Medulla oblongata (tissue), 1 donor: ENCODE results near the gene GYPA.
A peak's percentile ranks its signal among the peaks of the same experiment; 100 is the strongest.
"Not testable (repeated sequence)": the region's sequence is repeated elsewhere in the genome, so short reads cannot be mapped to it uniquely, and the experiment has no call there.

Experiments
- DNase-seq: peaks from one replicate; pipeline ENCODE4 v3.0.0-alpha.2; 2015; ENCODE audit errors: extremely low spot score

GYPA gene

DNA sequence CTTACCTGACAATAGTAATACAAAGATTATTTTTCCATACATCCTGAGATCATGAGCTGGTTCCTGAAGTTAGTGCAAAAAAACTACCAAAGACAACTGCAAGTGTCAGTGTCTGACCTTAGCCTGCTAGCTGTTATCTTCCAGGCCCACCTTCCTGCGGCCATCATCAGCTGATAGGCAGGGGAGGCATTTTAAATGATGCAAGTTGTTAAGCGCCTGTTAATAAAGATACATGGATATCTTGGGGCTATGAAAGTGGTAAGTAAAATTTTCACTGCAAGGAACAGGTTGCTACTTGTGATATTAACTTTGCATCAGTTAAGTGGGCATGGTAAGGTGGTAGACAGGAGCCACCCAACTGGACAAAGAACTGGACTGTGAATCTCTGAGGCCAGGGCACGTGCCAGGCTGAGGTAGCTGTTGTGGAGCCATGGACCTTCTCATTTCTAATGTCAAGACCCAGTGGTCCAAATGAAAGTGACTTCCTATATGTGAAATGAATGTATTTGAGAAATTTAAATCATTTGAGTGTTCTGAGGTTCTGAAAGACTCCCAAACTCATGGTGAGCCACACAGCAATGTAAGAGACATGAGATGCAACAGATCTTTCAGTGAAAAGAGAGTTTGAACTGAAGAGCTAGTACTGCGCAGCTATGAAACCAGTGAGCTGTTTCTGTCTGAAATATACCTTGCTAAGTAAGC lies at the start of gene GYPA:
GYPA (minus strand) TSS at position 125 of the 702 bp plus-strand sequence; CDS start at position 42, 83 bp downstream.
- DNase-seq, result not testable (repeated sequence)

DNA sequence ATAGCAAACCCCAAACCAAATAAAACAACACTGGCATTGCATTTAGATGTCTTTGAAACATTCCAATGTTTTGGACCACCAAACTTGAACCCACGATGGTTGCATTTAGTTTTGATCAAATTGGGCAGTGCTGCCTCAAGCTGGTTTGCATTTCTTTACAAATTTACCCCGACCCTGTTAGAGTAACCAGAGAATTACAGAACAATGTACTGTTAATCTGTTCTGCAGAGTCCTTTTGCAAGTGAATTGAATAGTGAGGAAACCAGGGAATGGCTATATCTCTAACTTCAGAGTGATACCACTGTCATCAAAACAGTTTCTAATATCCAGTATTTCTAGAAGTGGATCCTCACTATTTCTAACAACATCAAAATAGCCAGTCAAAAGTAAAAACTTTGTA lies 49.5 kb upstream of the GYPA start:
- no peak for DNase-seq

DNA sequence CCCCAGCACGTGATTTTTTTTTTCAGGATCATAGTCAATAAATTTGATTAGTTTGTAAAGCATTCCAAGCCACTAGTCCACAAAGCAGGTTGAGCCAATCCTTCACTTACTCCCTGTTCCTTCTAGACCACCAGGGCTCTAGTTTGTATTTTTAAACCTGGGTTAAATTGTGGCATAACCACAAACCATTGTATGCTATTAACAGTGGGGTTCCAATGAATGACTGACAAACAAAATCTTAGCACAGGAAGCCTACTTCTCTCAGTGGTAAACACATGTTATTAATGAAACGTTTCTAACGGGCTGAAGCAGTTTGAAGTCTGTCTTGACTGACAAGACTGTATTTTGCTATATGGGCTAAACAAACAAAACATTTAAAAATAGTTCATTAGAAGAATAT lies 48.6 kb upstream of the GYPA start:
- no peak for DNase-seq

DNA sequence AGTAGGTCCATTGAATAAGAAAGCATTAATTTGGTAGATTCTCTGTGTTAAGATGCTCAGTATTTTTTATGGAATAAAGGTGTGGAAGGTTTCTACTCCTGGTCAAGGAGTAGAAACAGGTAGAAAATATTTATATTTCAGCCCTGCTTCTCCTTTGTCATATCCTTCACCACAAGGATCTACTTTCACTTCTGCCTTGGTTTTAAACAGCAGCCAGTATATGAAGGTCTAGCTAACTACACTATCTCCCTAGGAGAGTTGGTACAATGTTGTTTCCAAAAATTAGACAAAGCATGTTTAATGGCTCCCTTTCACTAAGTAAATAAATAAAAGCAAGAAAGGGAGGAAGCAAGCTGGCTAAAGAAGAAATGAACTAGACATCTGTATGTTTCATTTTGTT lies 44.6 kb upstream of the GYPA start:
- no peak for DNase-seq

DNA sequence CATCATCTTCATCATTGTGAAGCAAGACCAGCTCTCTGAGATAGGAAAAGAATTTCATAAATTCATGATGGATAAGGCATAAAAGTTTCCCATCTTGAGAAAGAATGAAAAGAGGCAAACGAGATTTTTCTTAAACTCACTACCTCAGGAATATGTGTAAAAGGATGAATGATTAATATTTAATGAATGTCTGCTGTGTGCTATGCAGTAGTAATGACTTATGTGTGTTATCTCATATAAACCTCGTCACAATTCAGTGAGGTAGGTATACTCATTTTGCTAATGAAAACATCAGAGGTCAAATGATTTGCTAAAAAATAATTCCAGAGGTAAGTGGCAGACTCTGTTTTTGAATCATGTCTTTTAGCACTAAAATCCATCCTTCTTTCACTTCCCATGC lies 42.6 kb upstream of the GYPA start:
- no peak for DNase-seq

DNA sequence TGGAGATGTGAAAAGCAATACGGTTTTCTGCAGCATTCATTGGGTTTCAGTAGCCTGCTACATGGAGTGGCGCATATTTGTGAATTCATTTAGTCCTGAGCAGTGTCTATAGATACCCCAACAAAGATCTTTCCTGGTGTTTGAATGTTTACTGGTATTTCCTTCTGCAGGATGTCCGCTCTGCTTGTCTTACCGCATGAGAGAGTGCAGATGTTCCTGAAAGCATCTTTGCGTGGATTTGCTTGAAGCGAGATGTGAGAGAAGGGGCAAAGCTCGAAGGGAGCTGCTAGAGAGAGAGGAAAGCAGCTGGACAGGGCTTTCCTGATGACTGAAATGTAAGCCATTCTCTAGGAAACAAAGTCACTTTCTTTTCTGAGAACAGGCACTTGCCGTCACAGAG lies 40.9 kb upstream of the GYPA start:
- no peak for DNase-seq

DNA sequence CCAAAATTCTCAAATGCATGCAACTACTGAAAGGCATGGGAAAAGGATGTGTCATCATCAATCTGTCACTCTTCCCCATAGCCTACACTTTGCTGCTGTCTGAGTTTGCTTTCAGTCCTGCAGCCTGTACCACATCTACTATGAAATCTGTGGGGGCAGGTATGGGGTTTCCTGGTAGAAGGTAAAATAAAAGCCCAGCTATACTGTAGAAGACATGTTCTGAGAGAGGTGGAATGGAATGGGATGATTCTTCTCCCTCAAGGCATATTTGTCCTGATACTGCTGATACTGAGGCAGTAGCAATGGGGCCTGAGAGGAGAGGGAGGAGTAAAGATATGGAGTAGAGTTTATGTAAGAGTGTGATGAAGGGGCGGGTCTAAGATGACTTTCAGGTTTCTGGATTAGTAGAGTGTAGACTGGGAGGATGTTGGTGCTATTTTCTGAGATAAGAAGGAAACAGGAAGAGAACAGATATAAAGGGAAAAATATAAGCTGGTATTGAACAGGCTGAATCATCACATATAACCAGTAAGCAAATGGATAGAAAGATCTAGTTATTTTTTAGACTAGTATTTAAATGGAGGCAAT lies 38.7 kb upstream of the GYPA start:
- no peak for DNase-seq

DNA sequence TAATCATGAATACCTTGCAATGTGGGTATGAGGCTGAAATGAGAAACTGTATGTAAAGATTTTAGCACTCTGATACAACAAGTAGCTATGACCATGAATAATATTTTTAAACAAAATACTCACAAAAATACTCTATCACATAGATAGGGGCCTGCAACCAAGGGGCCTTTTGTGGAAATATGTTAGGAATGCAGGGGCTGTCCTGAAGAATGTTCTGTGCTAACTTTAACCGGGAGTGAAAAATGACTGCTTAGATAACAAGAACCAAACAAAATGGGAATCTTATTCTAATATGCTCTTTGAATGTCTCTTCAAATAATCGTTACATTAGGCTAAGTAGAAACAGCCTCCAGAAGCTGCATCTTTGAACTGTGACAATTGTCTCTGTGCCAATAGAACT lies 37.9 kb upstream of the GYPA start:
- DNase-seq, result no peak

DNA sequence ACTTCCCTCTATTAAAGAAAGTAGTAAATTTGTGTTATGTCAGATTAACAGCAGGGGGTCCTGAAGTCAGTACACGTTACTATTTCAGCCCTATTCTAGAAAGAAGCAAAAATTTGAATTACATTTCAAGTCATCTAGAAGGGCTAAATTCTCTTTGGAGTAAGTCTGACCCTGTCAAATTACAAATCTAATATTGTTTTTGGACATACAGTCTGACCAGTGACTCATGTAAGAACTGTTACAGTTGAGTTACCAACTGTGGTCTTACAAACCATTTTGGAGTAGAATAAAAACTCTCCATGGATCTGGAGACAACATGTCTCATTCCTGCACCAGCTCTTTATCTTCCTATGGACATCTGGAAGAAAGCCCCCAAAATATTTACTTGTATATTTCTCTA lies 36.0 kb upstream of the GYPA start:
- no peak for DNase-seq

DNA sequence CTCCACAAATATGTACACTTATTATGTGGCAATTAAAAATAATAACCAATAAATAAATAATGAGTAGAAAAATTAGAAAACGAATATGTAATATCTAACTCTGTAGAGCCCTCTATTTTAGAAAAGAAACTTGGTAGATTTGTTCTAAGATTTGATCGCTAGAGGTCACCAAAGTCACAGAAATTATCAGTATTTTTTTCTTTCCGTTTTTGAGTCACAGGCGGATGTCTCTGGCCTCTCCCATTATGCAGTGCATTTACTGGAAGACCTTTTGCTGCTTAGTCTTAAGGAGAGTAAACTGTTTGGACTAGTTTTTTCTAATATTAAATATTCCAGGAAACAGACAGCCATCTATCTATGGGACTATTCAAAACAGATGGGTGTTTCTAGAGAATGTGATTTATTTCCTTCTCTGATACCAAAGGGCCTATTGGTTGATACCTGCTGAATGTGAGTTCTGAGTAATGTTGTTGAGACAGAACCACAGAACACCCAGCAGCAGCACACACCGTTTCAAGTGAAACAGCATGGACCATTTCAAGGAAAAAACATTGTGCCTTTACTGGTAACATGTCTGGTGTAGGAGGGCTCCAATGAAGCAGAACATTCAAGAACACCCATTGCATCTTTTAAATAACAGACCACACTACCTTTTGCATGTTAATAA lies 34.0 kb upstream of the GYPA start:
- DNase-seq, result peak; percentile 83

DNA sequence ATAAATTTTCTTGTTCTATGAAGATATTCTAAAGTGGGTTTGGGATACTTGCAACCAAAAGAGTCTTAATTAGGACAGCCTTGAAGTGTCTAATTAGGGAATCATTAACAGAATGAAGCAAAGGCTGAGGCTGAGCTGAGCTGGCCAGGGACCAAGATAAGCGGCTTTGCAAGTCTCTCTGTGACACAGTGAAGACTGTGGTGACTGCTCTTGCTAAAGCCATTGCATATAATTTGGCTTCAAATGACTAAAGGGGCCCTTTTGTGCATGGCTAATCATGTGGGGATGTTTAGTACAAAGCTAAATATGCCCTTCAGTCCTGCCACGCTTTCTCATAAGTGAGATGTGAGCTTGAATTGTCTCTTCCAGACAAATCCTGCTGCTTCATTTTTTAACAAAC lies 31.2 kb upstream of the GYPA start:
- no peak for DNase-seq

DNA sequence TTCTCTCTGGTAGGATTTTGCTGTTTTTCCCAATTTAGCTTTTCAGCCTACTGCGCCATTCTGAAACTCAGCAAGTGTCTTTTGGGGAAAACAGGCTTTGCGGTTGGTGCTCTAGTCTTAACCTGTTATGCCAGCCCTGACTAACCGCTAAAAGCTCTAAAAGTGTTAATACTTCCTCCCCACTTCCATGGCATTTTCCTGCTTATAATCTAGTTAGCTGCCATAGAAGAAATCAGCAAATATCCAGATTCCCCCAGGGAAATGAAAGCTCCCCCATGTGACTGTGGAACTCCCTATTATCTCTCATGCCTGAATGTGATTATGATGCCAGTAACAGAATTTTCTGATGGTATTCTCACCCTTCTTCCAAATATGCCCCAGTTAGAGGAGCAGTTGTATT lies 28.7 kb upstream of the GYPA start:
- no peak for DNase-seq

DNA sequence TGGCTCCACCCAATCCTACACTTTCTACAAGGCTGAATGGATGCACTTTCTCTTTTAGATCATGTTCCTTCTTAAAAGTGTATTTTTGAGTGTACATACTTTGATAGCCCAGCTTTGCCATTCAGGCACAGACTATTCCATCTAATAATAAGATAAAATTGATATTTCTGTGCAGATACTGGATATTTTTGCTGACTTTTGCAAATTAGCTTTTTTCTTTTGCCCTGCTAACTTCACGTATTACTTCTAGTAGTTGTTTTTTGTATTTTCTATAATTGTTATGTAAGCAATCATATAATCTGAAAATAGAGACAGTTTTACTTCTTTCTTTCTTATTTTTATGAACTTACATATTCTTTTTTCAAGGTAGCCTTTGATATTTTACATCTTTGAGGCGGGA lies 13.5 kb upstream of the GYPA start:
- DNase-seq, result no peak

DNA sequence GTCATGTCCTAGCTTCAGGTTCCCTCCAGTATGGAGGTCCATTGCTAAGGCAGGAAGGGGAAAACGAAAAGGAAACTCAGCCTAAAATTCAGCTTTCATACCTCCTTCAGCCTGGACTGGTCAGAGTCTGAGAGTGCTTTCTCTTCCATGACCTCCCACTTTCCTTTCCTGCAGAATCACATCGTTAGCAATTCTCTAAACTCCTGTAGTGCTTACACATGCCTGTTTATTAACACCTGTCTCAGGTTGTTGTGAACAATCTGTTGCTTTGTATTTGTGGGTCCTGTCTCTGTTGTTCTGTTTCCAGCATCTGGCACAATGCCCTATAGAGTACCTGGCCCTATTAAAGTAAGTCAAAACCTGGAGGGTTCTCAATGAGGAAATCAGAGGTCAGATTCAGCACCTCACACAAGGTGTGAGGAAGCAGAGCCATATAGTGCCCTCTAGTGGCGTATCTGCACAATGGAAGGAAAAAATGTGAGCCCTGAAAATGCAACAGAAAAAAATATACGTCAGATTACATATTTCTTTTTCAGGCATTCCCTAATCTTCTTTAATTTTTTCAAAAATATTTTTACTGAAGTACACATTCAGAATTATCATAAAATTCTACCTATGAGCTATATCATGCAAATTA lies 2.3 kb upstream of the GYPA start:
- DNase-seq, result not testable (repeated sequence)

DNA sequence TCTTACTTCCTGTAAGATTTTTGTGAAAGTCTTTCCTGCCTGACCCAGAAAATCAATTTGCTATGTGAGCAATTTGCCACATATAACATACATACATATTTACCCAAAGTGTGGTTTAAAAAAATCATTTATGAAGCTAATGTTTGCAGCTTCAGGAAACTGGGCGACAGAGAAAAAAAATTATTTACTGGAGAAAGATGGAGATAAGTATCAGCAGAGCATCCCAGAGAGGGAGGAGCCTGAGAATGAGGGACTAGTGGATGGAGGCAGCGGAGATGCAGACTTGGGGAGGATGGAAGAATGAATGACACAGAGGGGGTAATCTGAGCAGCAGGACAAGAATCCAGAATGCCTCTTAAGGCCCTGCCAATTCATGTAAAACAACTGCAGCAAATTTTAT lies 975 bp upstream of the GYPA start:
- DNase-seq, result no peak

DNA sequence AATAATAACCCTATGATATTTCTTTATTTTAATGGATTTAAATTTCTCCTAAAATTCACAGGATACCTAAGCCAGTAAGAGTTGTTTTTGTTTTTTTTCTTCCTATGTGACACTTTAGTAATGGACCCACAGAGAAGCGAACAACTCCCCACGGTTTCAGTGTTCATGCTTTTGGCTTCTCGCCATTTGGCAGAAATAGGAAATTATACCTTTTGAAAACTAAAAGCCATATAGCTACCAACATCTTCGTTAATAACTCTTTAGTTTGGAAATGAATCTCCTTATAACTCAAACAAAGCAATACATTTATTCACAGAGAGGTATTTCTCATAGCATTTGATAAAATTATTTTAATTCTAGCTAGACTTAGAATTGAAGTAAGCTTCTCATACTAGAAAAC lies 527 bp downstream of the GYPA start:
- DNase-seq, result not testable (repeated sequence)

DNA sequence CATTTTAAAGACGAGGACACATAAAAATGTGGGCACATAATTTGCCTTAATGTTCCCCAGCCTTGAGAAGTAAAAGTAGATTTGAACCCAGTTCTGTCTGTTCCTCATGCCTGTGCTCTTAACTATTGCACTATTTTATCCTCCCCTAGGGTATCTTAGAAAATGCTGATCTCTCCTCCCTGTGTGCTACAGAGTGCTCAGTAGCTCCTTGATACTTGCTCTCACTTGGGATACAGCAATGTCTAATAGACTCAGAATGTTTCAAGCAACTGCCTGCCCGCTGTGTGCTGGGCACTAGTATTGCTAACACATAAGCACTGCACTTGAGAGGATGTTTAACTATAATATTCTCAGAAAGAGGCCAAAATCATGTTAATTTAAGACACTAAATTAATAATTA lies 971 bp downstream of the GYPA start:
- DNase-seq, result not testable (repeated sequence)

DNA sequence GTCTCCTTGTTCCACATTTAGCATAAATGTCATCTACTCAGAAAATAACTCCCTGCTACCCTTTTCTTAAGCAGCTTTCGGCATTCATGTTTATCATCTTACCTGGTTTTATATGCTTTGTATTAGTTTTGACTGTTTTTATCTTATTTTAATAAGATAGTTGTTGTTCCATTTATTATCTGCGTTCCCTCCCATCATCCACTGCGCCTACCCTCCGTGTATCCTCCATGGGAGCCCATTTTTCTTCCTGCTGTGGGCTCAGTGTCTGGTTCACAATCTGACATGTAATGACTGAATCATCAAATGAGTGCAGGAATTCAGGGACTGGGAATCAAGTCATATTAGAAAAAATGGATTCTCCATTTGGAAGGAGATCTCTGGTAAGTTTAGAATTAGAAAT lies 2.3 kb downstream of the GYPA start:
- not testable (repeated sequence) for DNase-seq

DNA sequence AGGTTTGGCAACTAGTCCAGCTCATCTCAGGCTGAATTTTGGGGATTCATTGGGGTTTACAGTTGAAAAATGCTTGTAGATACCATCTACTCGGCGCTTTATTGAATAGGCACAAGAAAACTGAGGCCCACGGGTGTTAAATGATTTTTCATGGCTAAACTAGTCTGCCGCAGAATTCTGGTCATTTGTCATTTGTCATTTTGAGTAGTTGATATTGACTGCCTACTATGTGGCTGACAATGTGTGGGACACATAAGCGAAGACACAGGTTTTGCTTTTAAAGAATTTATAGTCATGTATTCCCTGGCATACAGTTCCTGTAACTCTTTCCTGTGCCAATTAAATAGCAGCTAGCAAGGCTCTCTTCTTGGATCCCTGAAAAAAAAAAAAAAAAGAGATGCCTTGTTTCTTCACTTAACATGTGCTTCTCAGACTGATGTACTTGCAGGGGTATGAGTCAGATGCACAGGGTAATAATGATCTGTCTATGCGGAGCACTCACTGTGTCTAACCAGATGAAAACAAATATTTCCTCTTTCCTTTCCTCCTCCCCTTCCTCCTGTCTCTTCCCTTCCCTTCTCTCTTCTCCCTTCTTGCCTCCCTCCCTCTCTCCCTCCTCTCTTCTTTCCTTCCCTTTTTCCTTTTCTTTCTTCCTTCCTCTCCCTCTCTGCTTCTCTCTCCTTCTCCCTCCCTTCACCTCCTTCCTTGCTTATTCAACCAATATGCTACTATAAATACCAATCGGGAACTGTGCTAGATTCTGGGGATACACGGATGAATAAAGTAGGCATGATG lies 3.2 kb downstream of the GYPA start:
- DNase-seq, result not testable (repeated sequence)

DNA sequence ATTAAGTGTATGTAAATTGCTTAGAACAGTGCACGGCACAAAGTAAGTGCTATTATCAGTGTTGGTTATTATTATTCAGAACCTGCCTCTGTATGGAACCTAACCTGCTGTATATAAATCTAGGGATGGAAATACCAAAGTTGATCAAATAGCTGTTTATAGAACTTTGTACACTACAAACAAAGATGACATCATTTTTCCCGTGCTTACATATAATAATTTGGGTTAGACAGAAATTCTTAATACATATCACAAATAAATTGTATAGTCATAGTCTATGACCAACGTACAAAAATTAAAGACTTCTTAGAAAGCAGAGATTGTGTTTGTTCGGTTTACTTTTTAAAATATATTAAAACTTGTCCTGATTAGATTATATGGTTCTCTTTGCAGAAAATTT lies 4.3 kb downstream of the GYPA start:
- not testable (repeated sequence) for DNase-seq

DNA sequence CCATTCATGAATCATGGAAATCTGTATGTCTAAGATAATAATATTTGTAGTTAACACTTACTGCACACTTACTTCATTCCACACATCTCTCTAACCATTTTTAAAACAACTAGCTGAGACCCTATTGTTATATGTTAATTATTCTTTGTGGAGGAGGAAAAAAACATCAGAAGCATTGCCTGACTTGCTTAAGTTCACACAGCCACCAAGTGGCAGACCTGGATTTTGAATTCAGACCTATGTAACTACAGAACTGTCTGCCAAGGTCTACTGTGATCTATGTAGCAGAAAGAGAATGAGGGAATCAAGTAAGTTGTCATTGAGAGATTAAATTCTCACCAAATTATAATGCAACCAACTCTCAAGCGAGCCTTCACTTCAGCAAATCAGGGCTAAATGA lies 10.4 kb downstream of the GYPA start:
- not testable (repeated sequence) for DNase-seq

DNA sequence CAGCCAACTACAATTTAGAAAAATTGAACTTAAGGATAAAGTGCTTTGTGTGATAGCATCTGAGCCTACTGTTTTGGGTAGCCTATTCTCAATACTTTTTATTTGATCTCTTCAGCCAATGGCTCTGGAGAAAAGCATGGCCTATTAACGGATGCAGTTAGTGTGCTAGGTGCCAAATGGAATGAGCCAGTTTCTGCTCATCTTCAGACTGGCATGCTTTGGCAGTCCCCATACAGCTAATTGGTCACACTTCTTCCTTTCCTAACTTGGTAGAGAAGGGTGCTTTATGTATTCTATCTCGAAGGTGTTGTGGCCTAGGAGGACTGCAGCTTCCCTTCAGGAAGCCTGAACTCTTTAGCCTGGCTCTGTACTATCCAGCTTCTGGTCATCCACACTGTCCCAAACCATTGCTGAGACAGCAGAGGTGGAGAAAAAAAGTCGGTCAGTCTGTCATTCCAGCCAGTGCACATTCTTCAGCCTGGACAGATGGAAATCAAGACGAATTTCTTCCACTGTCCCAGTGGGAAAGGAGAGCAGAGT lies 11.1 kb downstream of the GYPA start:
- DNase-seq, result not testable (repeated sequence)
